ENCODE measurements around the gene LIPJ.

Gene LIPJ

GRCh38 chr10:88642209-88642608, 55.6 kb downstream of the LIPJ start:
- no peak for DNase-seq (ENCODE audit: low read depth)
- TF ChIP-seq CTCF (IDR thresholded peaks at IDR 0.05; ENCODE audit: low read depth, low read length, missing control alignments): no peak
- no peak overlapping the region for H3K4me3 ChIP-seq (ENCODE audit: low read depth, low read length)

GRCh38 chr10:88642963-88643362, 56.4 kb downstream of the LIPJ start:
- no peak overlapping the region for H3K4me3 ChIP-seq (ENCODE audit: low read depth, low read length)
- DNase-seq (ENCODE audit: low read depth): no peak
- no peak for TF ChIP-seq CTCF (IDR thresholded peaks at IDR 0.05; ENCODE audit: low read depth, low read length, missing control alignments)

DNA sequence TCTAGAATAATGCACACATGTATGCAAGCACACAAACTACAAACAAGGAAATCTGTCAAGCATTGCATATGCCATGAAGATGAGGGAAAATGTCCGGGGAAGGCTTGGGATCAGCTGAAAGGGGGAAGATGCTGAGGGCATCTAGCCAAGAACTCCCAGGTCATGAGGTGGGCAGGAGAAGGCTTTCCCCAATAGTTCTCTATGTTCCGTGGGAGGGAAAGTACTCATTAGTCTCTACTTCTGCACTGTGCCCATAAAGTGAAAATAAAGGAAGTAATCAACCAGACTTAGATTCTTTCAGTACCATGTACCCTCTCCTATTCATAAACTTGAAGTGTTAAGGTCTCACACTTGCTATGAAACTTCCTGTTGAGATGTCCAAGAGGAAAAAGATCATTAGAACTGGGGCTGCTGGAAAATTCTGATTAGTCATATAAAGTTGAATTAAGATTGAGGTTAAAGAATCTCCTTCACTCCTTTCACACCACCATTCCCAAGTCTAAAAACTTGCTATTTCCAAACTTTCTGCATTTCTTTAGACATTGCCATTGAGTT, 60.6 kb downstream of the LIPJ start:
- no peak for TF ChIP-seq CTCF (IDR thresholded peaks at IDR 0.05; ENCODE audit: low read depth, low read length, missing control alignments)
- no peak overlapping the region for H3K4me3 ChIP-seq (ENCODE audit: low read depth, low read length)
- no peak for DNase-seq (ENCODE audit: low read depth)

DNA sequence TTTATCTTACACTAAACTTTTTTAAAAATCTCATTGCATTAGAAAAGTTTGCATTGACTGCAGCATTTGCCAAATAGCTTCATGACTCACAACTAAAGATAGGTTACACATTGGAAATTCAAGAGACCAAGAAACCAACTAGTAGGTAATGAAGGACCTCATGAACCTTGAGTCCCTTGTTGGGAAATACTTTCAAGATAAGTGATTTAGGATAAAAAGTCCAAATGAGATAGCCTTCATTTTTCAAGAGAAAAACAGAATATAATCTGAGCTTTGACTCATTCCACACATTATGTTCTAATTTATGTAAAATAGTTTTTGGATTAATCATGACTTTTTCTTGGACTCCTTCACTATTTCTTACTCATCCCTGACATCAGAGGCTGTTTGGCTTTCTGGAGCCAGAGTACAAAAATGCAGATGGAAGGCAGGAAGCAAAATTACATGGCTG, 64.6 kb downstream of the LIPJ start:
- no peak for DNase-seq (ENCODE audit: low read depth)
- no peak overlapping the region for H3K4me3 ChIP-seq (ENCODE audit: low read depth, low read length)
- TF ChIP-seq CTCF (IDR thresholded peaks at IDR 0.05; ENCODE audit: low read depth, low read length, missing control alignments): no peak

- no peak for DNase-seq (ENCODE audit: low read depth)
- no peak for TF ChIP-seq CTCF (IDR thresholded peaks at IDR 0.05; ENCODE audit: low read depth, low read length, missing control alignments)
- no peak overlapping the region for H3K4me3 ChIP-seq (ENCODE audit: low read depth, low read length)
Measured at GRCh38 chr10:88652616-88653015, 66.1 kb downstream of the LIPJ start.

Measured in GM12864 (cell line).